ENCODE measurements around the gene AIP. TPM values are rescaled to one million over a fixed set of nuclear protein-coding genes. Genes with fewer than 3 reads are reported as not detected.

AIP gene
- total RNA-seq, 4 donors from 2014 or later = 88.2 to 117 (median 96.0) TPM

DNA sequence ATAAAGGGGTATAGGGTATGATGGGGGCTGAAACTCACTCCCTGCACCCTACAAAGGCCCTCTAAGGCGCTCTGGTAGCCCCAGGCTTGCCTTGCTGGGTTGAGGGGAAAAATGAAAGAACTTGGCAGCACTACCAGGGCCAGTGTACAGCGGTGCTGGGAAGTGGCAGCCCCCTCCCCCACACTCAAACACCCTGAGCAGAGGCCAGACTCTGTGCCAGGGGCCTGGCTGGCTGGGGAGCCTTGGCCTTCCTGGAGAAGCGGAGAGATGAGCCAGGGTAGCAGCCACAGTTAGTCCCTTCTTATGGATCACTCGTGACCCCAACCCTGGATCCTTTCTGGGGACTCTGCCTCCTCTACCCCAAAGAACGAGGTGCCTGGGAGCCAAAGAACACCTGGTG lies 16.5 kb upstream of the AIP start:
- Histone ChIP-seq H3K4me3 (no peak overlapping the region), H3K36me3 (peaks cover 0 to 13% (median 0%) of the 10 kb centered on the region in 3 donors), H3K4me1 (peaks cover 4 to 59% (median 33%) of the 10 kb centered on the region in 4 donors), H3K27me3 (no peaks in the 10 kb centered on the region), H3K9me3 (no peaks in the 10 kb centered on the region), H3K27ac (peak overlapping the region in 2 of 4 donors; percentile 45 to 93)
- DNase-seq (ENCODE audit: low spot score in 2 of 2) = no peak
- 77 to 80% methylated on average over 5 of the region's 5 CpGs for WGBS, 2 donors
- TF ChIP-seq, protein P1, sequence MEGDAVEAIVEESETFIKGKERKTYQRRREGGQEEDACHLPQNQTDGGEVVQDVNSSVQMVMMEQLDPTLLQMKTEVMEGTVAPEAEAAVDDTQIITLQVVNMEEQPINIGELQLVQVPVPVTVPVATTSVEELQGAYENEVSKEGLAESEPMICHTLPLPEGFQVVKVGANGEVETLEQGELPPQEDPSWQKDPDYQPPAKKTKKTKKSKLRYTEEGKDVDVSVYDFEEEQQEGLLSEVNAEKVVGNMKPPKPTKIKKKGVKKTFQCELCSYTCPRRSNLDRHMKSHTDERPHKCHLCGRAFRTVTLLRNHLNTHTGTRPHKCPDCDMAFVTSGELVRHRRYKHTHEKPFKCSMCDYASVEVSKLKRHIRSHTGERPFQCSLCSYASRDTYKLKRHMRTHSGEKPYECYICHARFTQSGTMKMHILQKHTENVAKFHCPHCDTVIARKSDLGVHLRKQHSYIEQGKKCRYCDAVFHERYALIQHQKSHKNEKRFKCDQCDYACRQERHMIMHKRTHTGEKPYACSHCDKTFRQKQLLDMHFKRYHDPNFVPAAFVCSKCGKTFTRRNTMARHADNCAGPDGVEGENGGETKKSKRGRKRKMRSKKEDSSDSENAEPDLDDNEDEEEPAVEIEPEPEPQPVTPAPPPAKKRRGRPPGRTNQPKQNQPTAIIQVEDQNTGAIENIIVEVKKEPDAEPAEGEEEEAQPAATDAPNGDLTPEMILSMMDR (IDR thresholded peaks at IDR 0.05) = no peak
- TF ChIP-seq POLR2A (IDR thresholded peaks at IDR 0.05) = no peak

DNA sequence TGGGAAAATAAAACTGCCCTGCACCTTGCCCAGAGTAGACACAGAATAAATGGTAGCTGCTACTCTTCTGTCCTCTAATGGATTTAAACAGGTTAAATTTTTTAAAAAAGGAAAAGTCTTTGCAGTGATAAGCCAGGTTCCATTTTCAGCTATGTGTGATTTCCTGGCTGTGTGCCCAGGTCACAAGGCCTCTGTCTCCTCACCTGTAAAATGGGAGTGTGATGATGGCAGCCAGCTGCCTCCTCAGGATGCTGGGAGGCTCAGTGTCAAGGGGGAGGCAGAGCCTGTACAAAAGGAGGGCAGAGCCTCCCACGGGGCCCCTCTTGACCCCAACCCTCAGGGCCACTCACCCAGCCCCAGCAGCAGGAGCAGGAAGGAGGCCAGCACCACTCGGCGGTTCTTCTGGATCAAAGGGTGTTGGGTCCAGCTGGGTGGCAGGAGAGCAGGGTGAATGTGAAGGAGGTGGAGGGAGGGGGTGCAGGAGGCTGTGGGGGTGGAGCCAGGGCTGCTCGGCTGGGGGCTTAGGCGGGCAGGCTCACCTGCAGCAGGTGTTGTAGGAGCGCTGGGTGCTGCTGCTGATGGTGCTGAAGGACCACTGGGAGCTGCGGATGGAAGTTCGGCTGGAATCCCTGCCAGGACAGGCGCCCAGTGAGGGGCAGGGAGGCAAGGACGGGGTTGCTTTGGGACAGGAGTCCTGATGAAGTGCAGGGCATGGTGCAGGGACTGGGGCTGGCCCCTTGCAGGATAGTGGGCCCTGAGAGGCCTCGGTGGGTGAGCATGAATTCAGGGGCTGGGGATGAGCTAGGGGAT lies 15.7 kb upstream of the AIP start:
- Histone ChIP-seq H3K4me3 (no peak overlapping the region), H3K27me3 (no peaks in the 10 kb centered on the region), H3K9me3 (no peaks in the 10 kb centered on the region), H3K27ac (peak overlapping the region in 3 of 4 donors; percentile 45 to 93 (median 90)), H3K36me3 (peaks cover 0 to 13% (median 0%) of the 10 kb centered on the region in 3 donors), H3K4me1 (peaks cover 4 to 59% (median 33%) of the 10 kb centered on the region in 4 donors)
- no peak for DNase-seq (ENCODE audit: low spot score in 2 of 2)
- TF ChIP-seq EP300 (IDR thresholded peaks at IDR 0.05) (no peak), POLR2A (IDR thresholded peaks at IDR 0.05) (no peak)
- TF ChIP-seq, protein P1 (IDR thresholded peaks at IDR 0.05) = no peak
- 67 to 74% methylated on average over 11 of the region's 11 CpGs for WGBS, 2 donors

DNA sequence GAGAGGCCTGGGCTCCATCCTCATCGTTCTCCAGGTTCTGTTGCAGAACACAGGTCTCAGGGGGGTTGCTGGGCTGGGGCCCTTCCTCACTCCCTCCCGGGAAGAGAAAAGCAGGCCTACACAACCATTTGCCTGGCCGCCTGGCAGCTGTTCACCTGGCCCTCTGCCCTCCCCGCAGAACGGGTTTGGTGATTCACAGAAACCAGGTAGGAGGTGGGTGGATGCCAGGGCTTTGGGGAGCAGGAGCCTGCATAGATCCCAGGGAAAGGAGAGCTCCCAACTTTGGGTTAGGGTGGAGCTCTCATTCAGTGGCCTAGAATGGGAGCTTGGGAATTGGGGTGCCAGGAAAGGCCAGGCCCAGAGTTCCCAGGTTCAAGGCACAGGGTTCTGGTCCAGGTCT lies 14.8 kb upstream of the AIP start:
- no peak for DNase-seq (ENCODE audit: low spot score in 2 of 2)
- H3K4me3 ChIP-seq = peak overlapping the region; percentile 82 to 98 (median 86)
- WGBS, 2 donors = 27 to 50% methylated on average over 5 of the region's 5 CpGs
- H3K9me3 ChIP-seq = no peaks in the 10 kb centered on the region
- H3K36me3 ChIP-seq = peaks cover 0 to 13% (median 0%) of the 10 kb centered on the region in 3 donors
- H3K4me1 ChIP-seq = peaks cover 4 to 59% (median 33%) of the 10 kb centered on the region in 4 donors
- H3K27me3 ChIP-seq = no peaks in the 10 kb centered on the region
- TF ChIP-seq, protein P1 (IDR thresholded peaks at IDR 0.05) = no peak
- TF ChIP-seq EP300 (IDR thresholded peaks at IDR 0.05) = no peak
- no peak for TF ChIP-seq POLR2A (IDR thresholded peaks at IDR 0.05)
- H3K27ac ChIP-seq = peak overlapping the region; percentile 82 to 93 (median 90)

DNA sequence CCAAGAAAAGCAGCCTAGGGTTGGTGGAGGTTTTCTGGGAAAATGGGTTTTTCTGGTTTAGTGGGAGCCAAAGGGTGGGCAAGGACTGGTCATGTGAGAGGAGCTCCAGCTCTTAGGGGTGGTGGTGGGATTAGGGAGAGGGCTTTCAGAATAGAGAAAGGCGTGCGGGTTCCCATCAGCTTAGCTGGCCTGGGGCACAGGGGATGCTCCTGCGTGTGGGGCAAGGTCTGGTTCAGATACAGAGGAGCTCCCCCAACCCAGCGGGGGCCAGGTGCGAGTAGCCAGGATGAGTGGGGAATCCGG lies 14.4 kb upstream of the AIP start:
- WGBS, 2 donors = 3% methylated on average over 6 of the region's 6 CpGs
- no peaks in the 10 kb centered on the region for H3K27me3 ChIP-seq
- peak overlapping the region; percentile 82 to 98 (median 86) for H3K4me3 ChIP-seq
- DNase-seq (ENCODE audit: low spot score in 2 of 2) = no peak
- peaks cover 0 to 13% (median 0%) of the 10 kb centered on the region in 3 donors for H3K36me3 ChIP-seq
- TF ChIP-seq EP300 (IDR thresholded peaks at IDR 0.05) (no peak), POLR2A (IDR thresholded peaks at IDR 0.05) (no peak)
- TF ChIP-seq, protein P1 (IDR thresholded peaks at IDR 0.05) = no peak
- peak overlapping the region; percentile 82 to 93 (median 90) for H3K27ac ChIP-seq
- H3K9me3 ChIP-seq = no peaks in the 10 kb centered on the region
- peaks cover 4 to 58% (median 33%) of the 10 kb centered on the region in 4 donors for H3K4me1 ChIP-seq

DNA sequence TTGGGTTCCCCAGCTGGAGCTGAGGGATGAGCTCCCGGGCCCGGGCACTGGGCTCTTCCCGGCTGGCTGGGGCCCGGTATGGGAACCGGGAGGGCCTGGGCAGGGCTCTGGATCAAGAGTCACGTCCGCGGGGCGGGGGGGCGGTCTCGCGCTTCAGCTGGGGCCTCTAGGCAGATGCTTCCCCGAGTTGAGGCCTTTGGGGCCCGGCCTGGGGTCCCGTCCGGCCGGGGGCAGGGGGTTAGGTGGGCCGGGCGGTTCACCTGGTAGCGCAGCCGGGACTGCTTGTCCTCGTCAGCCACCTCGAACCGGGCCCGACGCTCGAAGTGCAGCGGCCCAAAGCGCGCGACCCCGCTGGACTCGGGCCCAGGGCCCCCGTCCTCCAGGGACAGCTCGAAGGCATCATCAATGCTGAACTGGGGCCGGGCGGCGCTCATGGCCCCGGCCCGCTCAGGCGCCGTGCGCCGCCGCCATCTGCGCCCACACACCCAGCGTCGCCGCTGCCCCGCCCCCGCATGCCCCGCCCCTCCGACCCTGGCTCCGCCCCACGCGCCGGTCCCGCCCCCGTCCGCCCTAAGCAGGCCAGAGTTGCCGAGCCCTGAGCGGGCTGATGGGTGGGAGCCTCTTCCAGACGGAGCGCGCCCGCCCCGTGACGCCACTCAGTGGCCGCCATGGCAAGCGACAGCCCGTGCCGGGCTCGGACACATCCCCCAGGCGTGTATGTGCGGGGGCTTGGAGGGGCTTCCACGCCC lies 13.9 kb upstream of the AIP start, which contains the start of gene TMEM134:
Gene TMEM134, minus strand, starts transcription at position 493 of the 749 bp plus-strand sequence. Its CDS starts 59 bp downstream, at position 434.
- peak in 1 of 2 donors; percentile 94 for TF ChIP-seq EP300 (IDR thresholded peaks at IDR 0.05)
- TF ChIP-seq, protein P1 (IDR thresholded peaks at IDR 0.05) = peak; percentile 47 to 76 (median 59)
- TF ChIP-seq POLR2A (IDR thresholded peaks at IDR 0.05) = peak in 1 of 2 donors; percentile 74
- Histone ChIP-seq H3K4me1 (peaks cover 3 to 53% (median 28%) of the 10 kb centered on the region in 4 donors), H3K27me3 (no peaks in the 10 kb centered on the region), H3K36me3 (peaks cover 0 to 13% (median 0%) of the 10 kb centered on the region in 3 donors), H3K4me3 (peak within 1 kb of the TSS; percentile 82 to 98 (median 86)), H3K27ac (peak within 1 kb of the TSS; percentile 82 to 94 (median 92)), H3K9me3 (no peaks in the 10 kb centered on the region)
- DNase-seq (ENCODE audit: low spot score in 2 of 2) = peak; percentile 79 to 84
- 0 to 3% methylated on average over 11 to 21 of the region's 76 CpGs for WGBS, 2 donors
